Astrocyte (in vitro differentiated cells and primary cell): ENCODE measurements around the gene ZFR. TPM values are rescaled to one million over a fixed set of nuclear protein-coding genes. Genes with fewer than 3 reads are reported as not detected.
A peak's percentile ranks its signal among the peaks of the same experiment; 100 is the strongest.

ENCODE experiments used
- DNase-seq: peaks from one replicate; pipeline ENCODE4 v3.0.0-alpha.2; 2010; ENCODE audit warnings: low read depth
- FAIRE-seq: peaks from 2 replicates; lab custom pipeline; 2011; peaks lifted over from hg19 to GRCh38; lab: Jason Lieb, UNC
- H2AFZ ChIP-seq: 2 replicates; pipeline ENCODE4 v1.6.0; 2012; ENCODE audit warnings: low read depth, low read length, inconsistent platforms
- H3K27ac ChIP-seq: 2 replicates; pipeline ENCODE4 v1.5.1; 2011; ENCODE audit warnings: low read depth, low read length, inconsistent platforms
- H3K27me3 ChIP-seq: 2 replicates; pipeline ENCODE4 v1.6.0; 2011; ENCODE audit warnings: low read length, inconsistent platforms; ENCODE audit not compliant: insufficient read depth
- H3K36me3 ChIP-seq: 2 replicates; pipeline ENCODE4 v1.5.1; 2011; ENCODE audit warnings: low read length, inconsistent platforms; ENCODE audit not compliant: insufficient read depth
- H3K4me1 ChIP-seq: 2 replicates; pipeline ENCODE4 v1.5.1; 2011; ENCODE audit warnings: low read length, inconsistent platforms; ENCODE audit not compliant: insufficient read depth
- H3K4me2 ChIP-seq: 2 replicates; pipeline ENCODE4 v1.6.0; 2012; ENCODE audit warnings: low read length, inconsistent platforms
- H3K4me3 ChIP-seq: 2 replicates; pipeline ENCODE4 v1.5.1; 2011; ENCODE audit warnings: low read depth, mild to moderate bottlenecking, low read length, inconsistent platforms; ENCODE audit not compliant: insufficient read depth
- H3K79me2 ChIP-seq: 2 replicates; pipeline ENCODE4 v1.6.0; 2012; ENCODE audit warnings: mild to moderate bottlenecking, low read length, inconsistent platforms; ENCODE audit not compliant: insufficient read depth
- H3K9ac ChIP-seq: 2 replicates; pipeline ENCODE4 v1.6.0; 2012; ENCODE audit warnings: mild to moderate bottlenecking, low read length, inconsistent platforms
- H3K9me3 ChIP-seq: 2 replicates; pipeline ENCODE4 v1.5.1; 2012; ENCODE audit warnings: low read depth, mild to moderate bottlenecking, low read length, inconsistent platforms; ENCODE audit not compliant: insufficient read depth
- H4K20me1 ChIP-seq: 2 replicates; pipeline ENCODE4 v1.6.0; 2012; ENCODE audit warnings: low read length, inconsistent platforms; ENCODE audit not compliant: insufficient read depth
- H3K27ac Mint-ChIP-seq: one replicate; pipeline ENCODE4 v1.8.0; 2021; ENCODE audit warnings: mild to moderate bottlenecking, mixed read lengths; ENCODE audit not compliant: unreplicated experiment
- H3K27me3 Mint-ChIP-seq: one replicate; pipeline ENCODE4 v1.8.0; 2021; ENCODE audit warnings: low read depth, mixed read lengths; ENCODE audit not compliant: unreplicated experiment
- H3K36me3 Mint-ChIP-seq: one replicate; pipeline ENCODE4 v1.8.0; 2021; ENCODE audit warnings: low read depth, mixed read lengths; ENCODE audit not compliant: unreplicated experiment
- H3K4me1 Mint-ChIP-seq: one replicate; pipeline ENCODE4 v1.8.0; 2021; ENCODE audit warnings: low read depth, mixed read lengths; ENCODE audit not compliant: unreplicated experiment
- H3K4me3 Mint-ChIP-seq: one replicate; pipeline ENCODE4 v1.8.0; 2021; ENCODE audit warnings: mild to moderate bottlenecking, moderate library complexity, mixed read lengths; ENCODE audit not compliant: unreplicated experiment
- H3K9me3 Mint-ChIP-seq: one replicate; pipeline ENCODE4 v1.8.0; 2021; ENCODE audit warnings: mild to moderate bottlenecking, mixed read lengths; ENCODE audit not compliant: unreplicated experiment
- CTCF ChIP-seq: IDR thresholded peaks from 2 replicates; pipeline ENCODE4 v1.5.1; 2011; ENCODE audit warnings: low read depth, mild to moderate bottlenecking, inconsistent platforms, low read length, moderate library complexity; ENCODE audit not compliant: insufficient read depth
- EZH2 ChIP-seq: IDR thresholded peaks from 2 replicates; pipeline ENCODE4 v1.6.1; 2012; ENCODE audit warnings: mild to moderate bottlenecking, low read length, inconsistent platforms; ENCODE audit not compliant: insufficient read depth
- total RNA-seq: library from RNA; stranded (reverse); gene quantifications from 2 replicates; pipeline ENCODE4 v1.2.1, GENCODE V29; 2021

Gene ZFR
- total RNA-seq, 1 donor from 2014 or later: 68.4 TPM

- Histone ChIP-seq H3K4me1 (no peaks in the 10 kb centered on the region), H4K20me1 (no peaks in the 10 kb centered on the region), H3K9me3 (peaks cover 5% of the 10 kb centered on the region), H3K4me3 (no peak overlapping the region), H3K36me3 (no peaks in the 10 kb centered on the region), H3K27ac (no peak overlapping the region), H3K79me2 (no peaks in the 10 kb centered on the region), H3K27me3 (peaks cover 2% of the 10 kb centered on the region), H2AFZ (no peak overlapping the region), H3K4me2 (no peak overlapping the region), H3K9ac (no peak overlapping the region)
- TF ChIP-seq EZH2 (no peak), CTCF (no peak)
- Mint-ChIP-seq H3K4me1 (peaks cover 9% of the 10 kb centered on the region), H3K27me3 (no peaks in the 10 kb centered on the region), H3K4me3 (no peak overlapping the region), H3K36me3 (no peaks in the 10 kb centered on the region), H3K27ac (no peak overlapping the region), H3K9me3 (peaks cover 9% of the 10 kb centered on the region)
- peak; percentile 53 for DNase-seq
- no peak for FAIRE-seq
These were observed 118.2 kb downstream of the ZFR start for GRCh38 chr5:32326216-32326772.

DNA sequence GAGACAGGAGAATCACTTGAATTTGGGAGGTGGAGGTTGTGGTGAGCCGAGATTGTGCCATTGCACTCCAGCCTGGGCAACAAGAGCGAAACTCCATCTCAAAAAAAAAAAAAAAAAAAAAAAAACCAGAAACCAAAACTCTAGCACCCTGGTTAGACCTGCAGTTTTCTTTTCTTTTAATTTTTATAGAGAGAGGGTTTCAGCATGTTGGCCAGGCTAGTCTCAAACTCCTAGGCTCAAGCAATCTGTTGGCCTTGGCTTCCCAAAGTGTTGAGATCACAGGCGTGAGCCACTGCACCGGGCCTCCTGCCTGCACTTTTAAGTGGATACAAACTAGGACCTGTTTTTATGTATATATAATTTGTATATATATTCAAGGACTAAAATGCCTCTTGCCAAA lies 118.9 kb downstream of the ZFR start:
- no peaks in the 10 kb centered on the region for H3K36me3 Mint-ChIP-seq
- Histone ChIP-seq H3K27me3 (no peaks in the 10 kb centered on the region), H3K36me3 (no peaks in the 10 kb centered on the region), H3K4me2 (no peak overlapping the region), H3K9me3 (peaks cover 5% of the 10 kb centered on the region), H3K4me3 (no peak overlapping the region), H2AFZ (no peak overlapping the region), H3K27ac (no peak overlapping the region), H3K9ac (no peak overlapping the region), H3K4me1 (no peaks in the 10 kb centered on the region), H4K20me1 (no peaks in the 10 kb centered on the region), H3K79me2 (no peaks in the 10 kb centered on the region)
- peaks cover 9% of the 10 kb centered on the region for H3K9me3 Mint-ChIP-seq
- H3K4me3 Mint-ChIP-seq: no peak overlapping the region
- H3K27me3 Mint-ChIP-seq: no peaks in the 10 kb centered on the region
- no peak for DNase-seq
- FAIRE-seq: no peak
- no peak overlapping the region for H3K27ac Mint-ChIP-seq
- peaks cover 9% of the 10 kb centered on the region for H3K4me1 Mint-ChIP-seq
- TF ChIP-seq EZH2 (no peak), CTCF (no peak)

- no peak for TF ChIP-seq EZH2
- no peak for TF ChIP-seq CTCF
- Histone ChIP-seq H3K79me2 (no peaks in the 10 kb centered on the region), H3K9me3 (peaks cover 5% of the 10 kb centered on the region), H3K27me3 (no peaks in the 10 kb centered on the region), H3K4me3 (no peak overlapping the region), H4K20me1 (no peaks in the 10 kb centered on the region), H3K4me2 (no peak overlapping the region), H3K27ac (no peak overlapping the region), H3K36me3 (no peaks in the 10 kb centered on the region), H3K4me1 (no peaks in the 10 kb centered on the region), H2AFZ (no peak overlapping the region), H3K9ac (no peak overlapping the region)
- peaks cover 9% of the 10 kb centered on the region for H3K4me1 Mint-ChIP-seq
- H3K27me3 Mint-ChIP-seq: no peaks in the 10 kb centered on the region
- no peak overlapping the region for H3K4me3 Mint-ChIP-seq
- peaks cover 9% of the 10 kb centered on the region for H3K9me3 Mint-ChIP-seq
- DNase-seq: peak; percentile 62
- no peak overlapping the region for H3K27ac Mint-ChIP-seq
- no peaks in the 10 kb centered on the region for H3K36me3 Mint-ChIP-seq
- FAIRE-seq: no peak
These were observed 119.5 kb downstream of the ZFR start for GRCh38 chr5:32325062-32325461.
